Measurements from ENCODE around the gene ADAMTSL1.
"Not testable (repeated sequence)": the region's sequence is repeated elsewhere in the genome, so short reads cannot be mapped to it uniquely, and the experiment has no call there.

ADAMTSL1 gene

DNA sequence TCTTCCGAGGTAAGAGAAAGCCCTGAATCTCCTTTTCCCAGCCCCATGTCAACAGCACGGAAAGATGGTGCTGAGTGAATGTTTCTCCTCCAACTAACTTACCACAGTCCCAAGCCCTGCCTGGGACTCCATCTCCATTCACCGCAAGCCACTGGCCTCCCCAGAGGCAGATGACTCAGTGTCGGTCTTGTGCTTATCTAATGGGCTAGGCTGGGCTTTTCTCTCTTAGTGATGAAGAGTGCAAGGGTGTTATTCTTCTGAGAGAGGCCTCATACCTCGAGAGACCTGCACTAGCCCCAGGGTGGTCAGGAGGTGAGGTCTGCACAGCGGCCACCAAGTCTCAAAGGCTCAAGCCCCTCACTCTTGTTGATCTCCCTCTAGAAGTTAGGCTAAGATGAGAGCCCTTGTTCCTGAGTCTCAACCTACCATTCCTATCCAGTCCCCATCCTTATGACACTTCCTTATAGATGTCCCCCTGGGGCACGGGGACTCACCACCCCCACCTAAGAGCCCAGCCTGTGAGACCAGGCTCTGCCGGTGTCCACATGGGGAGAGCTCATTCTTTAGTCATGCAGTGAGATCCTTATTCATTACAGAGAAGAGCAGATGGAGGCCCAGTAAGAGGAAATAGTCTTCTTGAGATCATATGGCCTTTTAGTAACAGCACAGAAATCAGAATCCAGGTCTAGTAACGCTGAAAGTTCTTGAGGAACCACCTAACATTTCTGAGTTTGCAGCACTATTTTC lies 432.1 kb downstream of the ADAMTSL1 start:
- no peak for DNase-seq (ENCODE audit: low read depth, low spot score)

DNA sequence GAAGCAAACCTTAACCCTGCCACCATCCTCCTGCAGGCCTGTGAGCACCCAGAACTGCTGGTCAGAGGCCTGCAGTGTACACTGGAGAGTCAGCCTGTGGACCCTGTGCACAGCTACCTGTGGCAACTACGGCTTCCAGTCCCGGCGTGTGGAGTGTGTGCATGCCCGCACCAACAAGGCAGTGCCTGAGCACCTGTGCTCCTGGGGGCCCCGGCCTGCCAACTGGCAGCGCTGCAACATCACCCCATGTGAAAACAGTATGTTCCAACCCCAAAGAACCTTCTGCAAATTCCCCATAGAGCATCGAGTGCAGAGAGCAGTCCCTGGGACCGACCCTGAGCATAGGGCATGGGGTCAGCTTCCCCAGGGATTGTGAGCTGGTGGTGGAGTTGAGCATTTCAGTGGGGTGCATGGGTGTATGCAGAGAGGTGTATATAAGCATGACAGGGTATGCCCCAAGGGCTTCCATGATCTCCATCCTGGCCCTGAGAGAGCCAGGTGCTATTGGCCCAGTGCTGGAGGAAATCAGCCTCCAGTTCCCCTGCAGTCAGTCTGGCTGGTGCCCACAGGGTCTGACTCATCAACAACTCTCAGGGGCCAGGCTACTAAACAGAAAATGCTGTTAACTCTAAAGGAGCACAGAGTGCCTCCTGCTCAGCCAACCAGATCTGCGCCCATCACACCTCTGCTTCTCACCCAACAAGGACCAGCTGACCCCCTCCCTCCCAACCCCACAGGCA lies 432.9 kb downstream of the ADAMTSL1 start:
- no peak for DNase-seq (ENCODE audit: low read depth, low spot score)

DNA sequence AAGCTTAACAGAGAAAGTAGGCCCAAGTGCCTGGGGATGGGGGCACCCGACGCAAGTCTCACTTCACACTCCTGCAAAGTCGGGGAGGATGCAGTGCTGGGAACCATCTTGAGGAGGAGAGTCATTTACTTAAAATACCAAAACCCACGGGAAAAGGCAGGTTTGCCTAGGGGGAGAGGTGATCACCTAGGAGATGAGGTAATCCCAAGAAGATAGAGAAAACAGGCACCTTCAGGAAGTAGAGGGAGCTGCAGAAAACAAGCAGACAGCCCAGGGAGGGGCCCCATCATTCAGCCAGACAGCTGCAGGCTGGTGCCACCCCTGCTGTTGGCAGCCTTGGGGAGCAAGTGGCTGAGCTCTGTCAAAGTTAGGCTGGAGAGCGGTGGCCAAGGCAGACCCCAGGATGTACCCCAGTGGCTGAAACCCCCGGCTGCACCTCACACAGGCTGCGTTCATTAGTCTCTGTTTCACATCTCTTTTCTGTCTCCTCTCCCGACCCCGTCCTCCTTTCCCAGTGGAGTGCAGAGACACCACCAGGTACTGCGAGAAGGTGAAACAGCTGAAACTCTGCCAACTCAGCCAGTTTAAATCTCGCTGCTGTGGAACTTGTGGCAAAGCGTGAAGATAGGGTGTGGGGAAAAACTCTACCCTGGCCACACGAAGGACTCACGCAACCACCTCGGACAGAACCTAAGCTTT lies 434.1 kb downstream of the ADAMTSL1 start:
- DNase-seq (ENCODE audit: low read depth, low spot score) = no peak

DNA sequence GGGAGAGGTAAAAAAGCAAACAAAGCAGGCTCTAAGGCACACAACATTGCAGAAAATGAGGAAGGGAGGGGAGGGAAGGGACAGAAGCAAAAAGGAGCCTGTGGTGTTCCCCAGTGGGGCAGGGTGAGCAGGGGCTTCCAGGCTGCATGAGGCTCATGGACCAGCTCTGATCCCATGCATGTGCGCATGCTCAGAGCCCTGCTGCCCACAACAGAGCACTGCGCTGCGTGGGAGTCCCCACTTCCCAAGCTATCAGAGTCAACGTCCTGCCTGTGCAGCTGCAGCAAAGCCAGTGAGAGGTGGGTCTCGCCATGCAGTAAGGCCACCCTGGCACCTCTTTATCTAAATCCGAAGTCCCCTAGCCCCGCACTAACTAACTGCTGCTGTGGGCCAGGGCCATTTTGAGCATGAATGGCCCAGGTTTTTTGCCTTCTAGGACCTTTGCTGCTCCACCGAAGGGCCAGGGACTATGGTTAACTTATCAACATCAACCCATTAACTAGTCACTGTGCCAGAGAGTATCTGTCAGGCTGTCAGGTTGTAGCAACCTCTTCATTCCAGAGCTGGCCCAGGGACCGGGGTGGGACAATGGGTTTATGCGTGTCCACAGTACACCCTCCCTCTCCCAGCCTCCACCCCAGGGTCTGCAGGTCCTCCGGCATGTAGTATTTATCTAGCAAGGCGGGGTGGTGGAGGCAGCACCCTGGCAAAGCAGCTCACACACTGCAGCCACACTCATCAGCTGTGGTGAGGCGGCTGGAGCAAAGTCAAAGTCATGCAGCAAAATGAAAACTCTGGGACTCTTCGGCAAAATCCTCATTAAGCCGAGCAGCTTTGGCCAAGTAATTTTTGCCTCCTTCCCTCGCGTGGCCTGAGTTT lies 435.4 kb downstream of the ADAMTSL1 start:
- no peak for DNase-seq (ENCODE audit: low read depth, low spot score)

DNA sequence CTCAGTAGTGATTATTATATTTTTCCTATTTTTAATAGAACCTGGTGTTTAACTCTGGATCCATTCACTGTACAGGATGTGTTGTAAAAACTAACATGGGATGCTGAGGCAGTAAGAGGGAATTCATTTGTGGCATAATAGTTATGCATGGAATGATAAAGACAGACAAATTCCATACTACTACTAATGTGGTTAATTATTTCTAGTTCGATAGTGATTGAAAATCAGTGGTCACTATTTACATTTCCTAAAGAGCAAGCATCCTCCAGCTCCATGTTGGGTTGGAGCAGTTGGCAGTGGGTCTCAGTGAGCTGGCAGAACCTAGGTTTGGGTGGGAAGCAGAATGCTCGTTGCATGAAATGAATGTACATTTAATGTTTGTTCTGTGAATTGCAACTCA lies 436.5 kb downstream of the ADAMTSL1 start:
- no peak for DNase-seq (ENCODE audit: low read depth, low spot score)

DNA sequence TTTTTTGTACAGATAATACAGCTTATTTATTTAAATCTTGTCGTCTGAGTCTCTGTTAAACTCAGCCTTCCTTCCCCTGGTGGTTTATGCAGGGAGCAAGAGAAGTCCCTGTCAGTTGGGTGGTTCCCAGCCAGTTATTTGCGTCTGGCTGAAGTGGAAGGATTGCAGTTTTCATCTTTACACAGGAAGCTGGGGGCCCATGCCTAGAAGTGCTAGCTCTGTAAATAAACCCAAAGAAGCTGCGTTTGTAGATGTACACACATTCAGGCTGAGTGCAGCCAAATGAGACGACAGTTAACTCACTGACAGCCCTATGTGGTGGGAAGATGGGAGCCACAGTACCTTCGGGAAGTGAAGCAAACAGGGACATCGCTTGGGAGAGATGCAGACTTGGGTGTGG lies 437.0 kb downstream of the ADAMTSL1 start:
- no peak for DNase-seq (ENCODE audit: low read depth, low spot score)

DNA sequence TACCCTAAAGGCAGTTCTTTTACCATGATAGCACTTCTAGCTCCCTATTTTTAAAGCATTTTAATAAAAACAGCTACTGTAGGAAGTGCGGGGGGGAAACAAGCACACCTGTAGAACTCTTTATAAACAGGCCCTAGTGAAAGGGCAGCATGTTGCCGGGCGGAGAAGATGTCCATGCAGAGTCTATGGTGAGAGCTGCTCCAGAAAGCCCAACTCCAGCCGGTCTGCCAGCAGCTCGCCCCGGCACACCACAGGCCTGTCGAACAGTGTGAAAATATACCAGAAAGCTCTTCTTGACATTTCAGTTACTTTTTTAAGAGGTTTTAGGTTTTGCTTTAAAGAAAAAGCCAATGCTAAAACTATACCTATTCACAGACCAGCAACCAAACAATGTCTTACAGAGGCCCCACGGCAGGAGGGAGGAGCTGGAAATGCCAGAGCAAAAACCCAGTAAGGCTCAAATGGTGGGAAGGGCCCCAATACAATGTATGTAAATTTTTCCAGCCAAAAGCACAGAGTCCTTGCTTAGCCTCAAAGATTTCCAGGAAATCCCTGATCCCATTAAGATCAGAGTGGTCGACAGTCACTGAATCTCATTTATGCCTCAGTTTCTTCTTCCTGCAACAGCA lies 437.9 kb downstream of the ADAMTSL1 start:
- DNase-seq (ENCODE audit: low read depth, low spot score) = no peak

DNA sequence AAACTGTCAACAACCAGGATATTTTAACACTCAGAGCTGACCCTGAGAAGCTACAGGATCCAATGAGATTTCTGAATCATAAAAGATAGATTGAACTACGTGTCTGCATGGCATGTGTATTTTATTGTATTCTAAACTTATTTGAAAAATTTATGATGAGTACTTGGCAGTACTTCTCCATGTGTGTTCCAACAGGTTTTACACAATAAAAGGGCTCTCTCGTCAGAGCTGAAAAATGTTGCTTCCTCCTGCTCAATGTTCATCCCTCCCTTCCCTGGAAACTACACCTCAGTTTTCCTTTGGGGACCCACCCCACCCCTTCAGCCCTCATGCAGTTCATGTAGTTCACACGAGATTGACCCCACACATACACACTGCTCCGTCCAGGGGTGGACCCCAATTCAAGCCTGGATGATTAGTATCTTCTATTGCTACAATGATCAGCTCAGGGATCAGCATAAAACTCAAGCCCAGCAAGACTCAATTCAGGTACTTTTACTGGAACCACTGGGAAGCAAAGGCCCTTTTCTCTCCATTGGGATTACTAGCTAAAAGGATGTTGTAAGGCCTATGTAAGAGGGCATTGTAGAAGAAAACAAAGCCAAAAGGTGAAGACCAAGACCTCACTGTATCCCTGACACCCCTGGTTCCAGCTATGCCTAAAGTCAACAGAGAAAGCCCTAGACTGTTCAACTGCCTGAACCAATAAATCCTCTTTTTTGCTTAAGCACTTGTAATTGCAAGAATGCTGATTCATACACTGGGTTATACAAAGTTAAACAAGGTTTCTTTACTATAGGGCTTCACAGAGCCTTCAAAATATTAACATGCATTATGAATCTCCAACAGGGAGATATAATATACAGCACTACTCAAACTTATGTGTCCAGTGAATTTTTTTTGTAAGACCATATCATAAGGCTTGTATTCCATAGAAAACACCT lies 446.5 kb downstream of the ADAMTSL1 start:
- DNase-seq (ENCODE audit: low read depth, low spot score) = no peak

DNA sequence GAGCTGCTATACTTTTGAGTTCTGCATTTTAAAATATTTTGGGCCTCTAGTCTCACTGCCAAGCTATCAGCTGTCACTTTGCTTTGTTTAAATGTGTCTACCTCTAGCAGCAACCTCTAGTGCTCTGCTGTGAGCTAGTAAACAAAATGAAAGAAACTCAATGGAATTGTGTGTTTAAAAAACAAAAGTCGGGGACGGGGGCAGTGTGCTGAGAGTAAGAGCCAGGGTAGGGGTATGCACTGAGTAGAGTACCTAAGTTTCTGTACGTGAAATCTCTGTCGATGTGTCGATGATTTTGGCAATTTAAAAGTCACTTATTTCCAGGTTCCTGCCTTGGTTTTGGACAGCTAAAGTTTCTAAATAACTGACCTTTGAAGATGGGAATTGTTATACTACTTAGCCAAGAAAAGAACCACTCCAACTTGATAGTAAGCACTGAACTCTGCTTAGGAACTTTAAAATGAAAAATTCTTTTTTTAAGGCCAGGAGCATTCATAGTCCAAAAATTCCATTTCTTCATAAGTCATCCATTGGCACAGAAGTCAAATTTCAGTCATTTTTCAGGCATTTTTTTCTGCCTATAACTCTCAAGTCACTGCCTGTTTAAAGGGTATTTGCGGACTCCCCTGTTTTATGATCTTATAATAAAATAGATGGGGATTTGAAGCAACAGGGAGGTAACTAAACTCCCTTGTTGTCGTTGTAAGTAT lies 447.6 kb downstream of the ADAMTSL1 start:
- no peak for DNase-seq (ENCODE audit: low read depth, low spot score)

DNA sequence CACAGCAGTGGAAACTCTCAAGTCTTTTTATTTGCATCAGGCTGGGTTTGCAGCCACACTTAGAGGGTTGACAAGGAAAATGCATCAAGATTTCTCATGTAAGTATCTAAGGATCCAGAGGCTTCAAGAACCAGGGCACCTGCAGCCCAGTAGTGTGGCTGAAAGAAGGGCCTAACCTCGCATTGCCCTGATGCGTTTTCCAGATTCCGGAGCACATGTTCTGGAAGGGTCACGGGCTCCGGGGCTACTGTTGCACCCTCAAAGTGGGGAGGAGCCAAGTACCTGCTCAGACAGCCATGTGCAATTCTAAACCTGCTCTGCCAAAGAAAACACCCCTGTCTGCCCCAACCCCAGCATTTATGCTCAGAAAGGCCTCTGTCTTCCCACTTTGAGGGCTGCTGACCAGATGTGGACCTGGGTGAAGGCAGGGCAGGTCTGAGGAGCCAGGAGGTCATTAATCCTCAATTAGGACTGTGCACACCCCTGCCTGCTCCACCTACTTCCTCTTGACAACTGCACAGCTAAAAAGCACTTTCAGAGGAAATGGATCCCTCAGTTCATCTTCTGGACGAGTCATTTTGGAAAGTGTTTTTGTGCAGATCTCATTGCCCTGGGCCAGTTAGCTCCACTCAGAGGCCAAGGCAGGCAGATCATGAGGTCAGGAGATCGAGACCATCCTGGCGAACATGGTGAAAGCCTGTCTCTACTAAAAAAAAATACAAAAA lies 448.4 kb downstream of the ADAMTSL1 start:
- DNase-seq (ENCODE audit: low read depth, low spot score) = no peak

DNA sequence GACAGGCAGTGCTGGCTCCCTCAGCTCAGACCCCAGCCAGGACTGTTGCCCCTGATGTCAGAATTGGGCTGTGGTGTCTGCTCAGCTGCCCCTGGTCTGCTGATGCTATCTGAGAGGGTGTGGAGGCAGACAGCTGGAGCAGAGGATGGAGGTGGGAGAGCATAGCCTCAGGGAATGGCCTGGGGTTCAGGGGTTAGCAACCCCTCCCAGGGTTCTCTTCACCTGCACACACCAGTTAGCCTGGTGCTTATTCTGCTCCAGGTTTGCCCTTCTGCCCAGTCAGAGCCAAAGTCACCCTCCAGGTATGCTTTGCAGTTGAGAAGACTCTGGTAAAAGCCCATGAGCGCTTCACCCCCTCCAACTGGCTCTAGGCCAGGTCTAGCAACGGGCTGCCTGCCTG lies 449.2 kb downstream of the ADAMTSL1 start:
- no peak for DNase-seq (ENCODE audit: low read depth, low spot score)

DNA sequence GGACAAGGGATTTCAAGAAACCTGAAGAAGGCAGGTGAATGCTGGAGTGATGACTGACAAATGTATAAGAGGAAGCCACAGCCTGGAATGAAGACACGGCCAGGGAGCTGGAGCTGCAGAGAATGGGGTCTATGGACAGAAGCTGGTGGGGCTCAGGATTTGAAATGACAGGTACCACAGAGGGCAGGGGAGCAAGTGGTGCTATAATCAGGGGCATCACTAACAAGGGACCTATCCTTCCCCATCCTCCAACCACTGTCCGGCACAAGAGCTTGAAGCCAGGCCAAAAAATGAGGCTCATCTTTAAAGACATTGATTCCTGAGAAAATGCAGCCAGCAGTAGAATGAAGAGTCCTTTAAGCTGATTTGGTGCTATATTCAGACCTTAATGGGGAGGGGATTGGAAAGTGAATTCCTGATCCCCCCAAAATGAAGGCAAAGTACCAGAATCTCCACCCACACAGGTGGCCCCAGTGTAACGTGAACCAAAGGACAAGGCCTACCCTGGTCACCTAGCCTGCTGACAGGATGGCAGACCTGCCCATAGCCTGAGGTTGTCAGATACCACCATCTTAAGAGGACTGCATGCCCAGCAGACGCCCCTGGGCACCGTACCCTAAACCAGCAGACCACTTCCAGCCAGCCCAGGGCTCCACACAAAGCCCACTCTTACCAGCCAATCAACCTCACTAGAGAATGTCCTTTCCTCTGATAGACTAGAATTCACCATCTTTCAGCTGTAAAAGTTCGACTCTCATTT lies 449.9 kb downstream of the ADAMTSL1 start:
- no peak for DNase-seq (ENCODE audit: low read depth, low spot score)

DNA sequence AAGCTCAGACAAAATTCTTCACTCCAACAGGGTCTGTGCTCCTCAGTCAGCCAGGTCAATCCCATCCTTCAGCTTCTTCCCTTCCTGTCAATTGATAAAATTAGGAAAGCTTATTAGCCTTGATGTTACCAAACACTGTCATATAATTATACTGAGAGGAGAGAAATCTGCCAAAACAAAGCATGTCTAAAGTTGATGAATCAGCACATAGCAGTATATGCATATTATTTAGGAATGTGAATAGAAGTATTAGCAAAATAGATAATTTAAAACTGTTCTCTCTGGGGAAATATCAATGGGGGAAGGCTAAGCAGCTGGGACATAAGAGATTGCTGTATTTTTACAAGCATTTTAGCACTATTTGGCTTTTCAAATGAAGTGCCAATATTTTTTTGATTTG lies 451.9 kb downstream of the ADAMTSL1 start:
- DNase-seq (ENCODE audit: low read depth, low spot score) = no peak

DNA sequence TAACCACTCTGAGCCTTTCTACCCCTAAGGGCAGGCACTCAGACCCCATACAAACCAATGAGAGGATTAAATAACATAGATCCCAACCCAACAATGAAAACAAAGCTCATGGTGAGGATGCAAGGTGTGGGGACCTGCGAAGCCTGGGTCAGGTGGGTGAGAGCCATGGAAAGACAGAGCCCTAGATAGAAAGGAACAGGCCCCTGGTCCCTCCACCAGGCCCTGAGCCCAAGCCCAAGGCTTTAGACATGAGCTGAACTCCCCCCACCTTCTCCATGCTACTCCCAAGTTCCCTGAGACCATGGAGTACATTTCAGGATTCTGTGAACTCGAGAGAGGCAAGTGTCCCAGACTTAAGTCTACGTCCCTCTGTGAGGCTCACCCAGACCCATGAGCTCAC lies 452.6 kb downstream of the ADAMTSL1 start:
- DNase-seq (ENCODE audit: low read depth, low spot score) = no peak

DNA sequence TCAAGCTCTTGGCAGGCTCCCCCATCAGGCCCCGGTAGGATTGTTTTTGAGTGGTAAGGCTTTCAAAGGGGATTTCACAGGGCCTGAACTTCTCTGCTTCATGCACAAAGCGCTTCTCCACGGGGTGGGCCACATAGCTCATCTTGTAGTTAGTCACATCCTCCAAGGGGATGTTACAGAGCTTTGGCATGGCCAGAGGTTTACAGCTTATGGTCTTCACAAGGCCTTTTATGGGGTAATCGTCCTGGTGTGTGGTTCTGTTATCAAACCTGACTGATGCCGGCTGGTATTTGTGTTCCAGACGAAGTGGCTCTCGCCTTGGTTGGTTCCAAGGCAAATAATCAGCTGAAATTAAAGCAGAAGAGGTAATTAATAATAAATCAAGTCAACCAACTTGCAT lies 454.8 kb downstream of the ADAMTSL1 start:
- DNase-seq (ENCODE audit: low read depth, low spot score) = no peak

DNA sequence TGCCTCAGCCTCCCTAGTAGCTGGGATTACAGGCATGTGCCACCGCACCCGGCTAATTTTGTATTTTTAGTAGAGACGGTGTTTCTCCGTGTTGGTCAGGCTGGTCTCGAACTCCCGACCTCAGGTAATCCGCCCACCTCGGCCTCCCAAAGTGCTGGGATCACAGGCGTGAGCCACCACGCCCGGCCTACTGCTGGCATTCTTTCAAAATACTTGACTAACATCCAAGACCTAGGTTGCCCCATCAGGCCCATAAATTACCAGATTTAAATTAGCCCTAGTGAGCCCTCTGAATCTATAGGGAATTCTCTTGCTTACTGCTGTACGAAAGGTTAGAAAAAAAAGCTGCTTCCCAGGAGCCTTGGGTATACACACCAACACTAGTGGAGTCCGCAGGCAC lies 456.7 kb downstream of the ADAMTSL1 start:
- not testable (repeated sequence) for DNase-seq (ENCODE audit: low read depth, low spot score)

DNA sequence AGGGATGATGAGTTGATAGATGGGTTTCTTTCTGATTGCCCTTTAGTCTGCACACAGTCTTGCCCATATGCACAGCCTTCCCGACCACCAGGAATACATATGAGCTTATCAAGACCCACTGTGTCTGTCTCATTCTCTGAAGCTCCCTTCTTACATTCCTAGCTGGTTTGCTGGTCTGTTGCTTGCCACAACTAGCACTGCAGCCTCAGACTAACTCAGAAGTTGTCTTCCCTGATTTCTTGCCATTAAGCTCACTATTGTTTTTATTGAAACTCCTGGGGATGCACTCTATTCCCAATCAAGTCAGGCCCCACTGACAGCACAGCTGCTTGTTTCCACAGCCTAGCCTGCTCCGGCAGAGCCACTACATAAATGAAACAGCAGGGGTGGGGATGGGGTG lies 461.6 kb downstream of the ADAMTSL1 start:
- no peak for DNase-seq (ENCODE audit: low read depth, low spot score)
